ENCODE measurements around the gene DUSP28.

DNA sequence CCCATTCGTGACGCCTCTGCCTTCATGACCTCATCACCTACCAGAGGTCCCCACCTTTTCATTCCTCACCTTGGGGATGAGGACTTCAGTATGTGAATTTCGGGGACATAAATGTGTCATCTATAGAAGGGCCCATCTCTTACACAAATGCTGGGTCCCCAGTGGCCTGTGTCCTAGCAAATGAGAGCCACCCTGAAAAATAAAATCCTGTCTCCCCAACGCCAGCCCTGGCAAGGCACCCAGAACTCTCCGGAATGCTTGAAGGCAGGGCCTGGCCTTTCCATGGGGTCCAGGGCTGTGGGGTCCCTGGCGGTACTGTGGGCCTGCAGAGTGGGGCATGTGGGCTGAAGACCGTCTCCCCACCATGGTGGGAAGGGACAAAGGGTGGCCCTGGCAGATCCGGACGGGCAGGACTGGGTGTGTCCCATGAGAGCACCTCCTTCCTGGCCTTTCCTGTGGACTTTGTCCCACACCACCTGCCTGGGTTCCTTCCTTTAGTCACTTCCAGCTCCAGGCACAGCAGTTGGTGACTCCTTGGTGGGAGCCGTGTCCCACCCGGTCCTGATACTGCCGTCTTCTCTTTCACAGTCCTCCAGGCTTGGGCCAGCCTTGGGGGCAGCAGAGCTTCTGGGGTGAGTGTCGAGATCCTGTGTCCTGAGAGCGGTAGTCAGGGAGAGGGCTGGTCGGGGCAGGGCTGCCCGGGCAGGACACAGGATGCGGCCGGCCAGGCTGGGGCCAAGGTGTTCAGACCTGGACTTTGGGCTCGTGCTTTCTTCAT is 45.0 kb downstream of the DUSP28 start:
- peak; percentile 78 for TF ChIP-seq TAF1 (CRISPR knock-in tag; IDR thresholded peaks at IDR 0.05)
- TF ChIP-seq ZNF556 (CRISPR knock-in tag; IDR thresholded peaks at IDR 0.05; ENCODE audit: borderline replicate concordance): 0 out of 2 replicates have a peak, but pooled peaks have one; percentile 83
- TF ChIP-seq, protein P1, sequence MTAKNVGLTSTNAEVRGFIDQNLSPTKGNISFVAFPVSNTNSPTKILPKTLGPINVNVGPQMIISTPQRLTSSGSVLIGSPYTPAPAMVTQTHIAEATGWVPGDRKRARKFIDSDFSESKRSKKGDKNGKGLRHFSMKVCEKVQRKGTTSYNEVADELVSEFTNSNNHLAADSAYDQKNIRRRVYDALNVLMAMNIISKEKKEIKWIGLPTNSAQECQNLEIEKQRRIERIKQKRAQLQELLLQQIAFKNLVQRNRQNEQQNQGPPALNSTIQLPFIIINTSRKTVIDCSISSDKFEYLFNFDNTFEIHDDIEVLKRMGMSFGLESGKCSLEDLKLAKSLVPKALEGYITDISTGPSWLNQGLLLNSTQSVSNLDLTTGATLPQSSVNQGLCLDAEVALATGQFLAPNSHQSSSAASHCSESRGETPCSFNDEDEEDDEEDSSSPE (CRISPR knock-in tag; IDR thresholded peaks at IDR 0.05): peak; percentile 35; the same call in 1 of the 2 replicates
- no peak for TF ChIP-seq RFX5 (IDR thresholded peaks at IDR 0.05; ENCODE audit: low read depth, low read length)
- TF ChIP-seq, protein P2, sequence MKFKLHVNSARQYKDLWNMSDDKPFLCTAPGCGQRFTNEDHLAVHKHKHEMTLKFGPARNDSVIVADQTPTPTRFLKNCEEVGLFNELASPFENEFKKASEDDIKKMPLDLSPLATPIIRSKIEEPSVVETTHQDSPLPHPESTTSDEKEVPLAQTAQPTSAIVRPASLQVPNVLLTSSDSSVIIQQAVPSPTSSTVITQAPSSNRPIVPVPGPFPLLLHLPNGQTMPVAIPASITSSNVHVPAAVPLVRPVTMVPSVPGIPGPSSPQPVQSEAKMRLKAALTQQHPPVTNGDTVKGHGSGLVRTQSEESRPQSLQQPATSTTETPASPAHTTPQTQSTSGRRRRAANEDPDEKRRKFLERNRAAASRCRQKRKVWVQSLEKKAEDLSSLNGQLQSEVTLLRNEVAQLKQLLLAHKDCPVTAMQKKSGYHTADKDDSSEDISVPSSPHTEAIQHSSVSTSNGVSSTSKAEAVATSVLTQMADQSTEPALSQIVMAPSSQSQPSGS (CRISPR knock-in tag; IDR thresholded peaks at IDR 0.05): no peak
- TF ChIP-seq ZNF121 (CRISPR knock-in tag; IDR thresholded peaks at IDR 0.05): peak; percentile 64; the same call in 1 of the 2 replicates
- TF ChIP-seq, protein P3, sequence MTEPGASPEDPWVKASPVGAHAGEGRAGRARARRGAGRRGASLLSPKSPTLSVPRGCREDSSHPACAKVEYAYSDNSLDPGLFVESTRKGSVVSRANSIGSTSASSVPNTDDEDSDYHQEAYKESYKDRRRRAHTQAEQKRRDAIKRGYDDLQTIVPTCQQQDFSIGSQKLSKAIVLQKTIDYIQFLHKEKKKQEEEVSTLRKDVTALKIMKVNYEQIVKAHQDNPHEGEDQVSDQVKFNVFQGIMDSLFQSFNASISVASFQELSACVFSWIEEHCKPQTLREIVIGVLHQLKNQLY (CRISPR knock-in tag; IDR thresholded peaks at IDR 0.05): no peak
- TF ChIP-seq, protein P4, sequence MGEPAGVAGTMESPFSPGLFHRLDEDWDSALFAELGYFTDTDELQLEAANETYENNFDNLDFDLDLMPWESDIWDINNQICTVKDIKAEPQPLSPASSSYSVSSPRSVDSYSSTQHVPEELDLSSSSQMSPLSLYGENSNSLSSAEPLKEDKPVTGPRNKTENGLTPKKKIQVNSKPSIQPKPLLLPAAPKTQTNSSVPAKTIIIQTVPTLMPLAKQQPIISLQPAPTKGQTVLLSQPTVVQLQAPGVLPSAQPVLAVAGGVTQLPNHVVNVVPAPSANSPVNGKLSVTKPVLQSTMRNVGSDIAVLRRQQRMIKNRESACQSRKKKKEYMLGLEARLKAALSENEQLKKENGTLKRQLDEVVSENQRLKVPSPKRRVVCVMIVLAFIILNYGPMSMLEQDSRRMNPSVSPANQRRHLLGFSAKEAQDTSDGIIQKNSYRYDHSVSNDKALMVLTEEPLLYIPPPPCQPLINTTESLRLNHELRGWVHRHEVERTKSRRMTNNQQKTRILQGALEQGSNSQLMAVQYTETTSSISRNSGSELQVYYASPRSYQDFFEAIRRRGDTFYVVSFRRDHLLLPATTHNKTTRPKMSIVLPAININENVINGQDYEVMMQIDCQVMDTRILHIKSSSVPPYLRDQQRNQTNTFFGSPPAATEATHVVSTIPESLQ (CRISPR knock-in tag; conservative IDR thresholded peaks at IDR 0.05): no peak
- TF ChIP-seq CHD2 (IDR thresholded peaks at IDR 0.05; ENCODE audit: low read depth, low read length): no peak
- TF ChIP-seq SRSF9 (IDR thresholded peaks at IDR 0.05; ENCODE audit: borderline replicate concordance, insufficient read depth, low read depth, low read length, poor library complexity, severe bottlenecking): no peak
- no peak for TF ChIP-seq ZBTB1 (CRISPR knock-in tag; IDR thresholded peaks at IDR 0.05; ENCODE audit: borderline replicate concordance)
- peak; percentile 83 for TF ChIP-seq ZFX (CRISPR knock-in tag; IDR thresholded peaks at IDR 0.05; ENCODE audit: low read depth)
